H9 (cell line): ENCODE data around the gene ATP2A1. TPM values are rescaled to one million over a fixed set of nuclear protein-coding genes. Genes with fewer than 3 reads are reported as not detected.

Source experiments
- DNase-seq: peaks from one replicate; pipeline ENCODE4 v3.0.0-alpha.2; 2017
- H2AFZ ChIP-seq: one replicate; pipeline ENCODE4 v1.6.1; 2013; ENCODE audit warnings: mild to moderate bottlenecking, low read length, control low read depth, moderate library complexity
- H2AK5ac ChIP-seq: 2 replicates; pipeline ENCODE4 v1.6.1; 2013; ENCODE audit warnings: low read length, control low read depth, mixed read lengths; ENCODE audit not compliant: insufficient read length
- H2BK120ac ChIP-seq: one replicate; pipeline ENCODE4 v1.6.1; 2013; ENCODE audit warnings: low read depth, mild to moderate bottlenecking, low read length, control low read depth, inconsistent platforms; ENCODE audit not compliant: poor library complexity, severe bottlenecking
- H2BK12ac ChIP-seq: 2 replicates; pipeline ENCODE4 v1.6.1; 2013; ENCODE audit warnings: low read length, control low read depth, mixed read lengths, low read depth; ENCODE audit not compliant: insufficient read length
- H2BK15ac ChIP-seq: 2 replicates; pipeline ENCODE4 v1.6.1; 2013; ENCODE audit warnings: low read depth, low read length, control low read depth
- H2BK20ac ChIP-seq: one replicate; pipeline ENCODE4 v1.6.1; 2013; ENCODE audit warnings: low read depth, mild to moderate bottlenecking, low read length, control low read depth, inconsistent platforms; ENCODE audit not compliant: poor library complexity, severe bottlenecking
- H2BK5ac ChIP-seq: 2 replicates; pipeline ENCODE4 v1.6.1; 2013; ENCODE audit warnings: low read length, control low read depth, mixed read lengths; ENCODE audit not compliant: insufficient read length
- H3K14ac ChIP-seq: 2 replicates; pipeline ENCODE4 v1.6.1; 2013; ENCODE audit warnings: low read length, control low read depth; ENCODE audit not compliant: insufficient read depth
- H3K18ac ChIP-seq: 2 replicates; pipeline ENCODE4 v1.6.1; 2013; ENCODE audit warnings: low read depth, mild to moderate bottlenecking, mixed read lengths, low read length, control low read depth; ENCODE audit not compliant: insufficient read length
- H3K23ac ChIP-seq: 2 replicates; pipeline ENCODE4 v1.6.1; 2013; ENCODE audit warnings: low read length, control low read depth, mixed read lengths, low read depth; ENCODE audit not compliant: insufficient read length
- H3K23me2 ChIP-seq: 2 replicates; pipeline ENCODE4 v1.6.1; 2013; ENCODE audit warnings: low read depth, mild to moderate bottlenecking, mixed read lengths, low read length, control low read depth; ENCODE audit not compliant: insufficient read length, poor library complexity, severe bottlenecking
- H3K27ac ChIP-seq: 2 replicates; pipeline ENCODE4 v1.5.1; 2013; ENCODE audit warnings: low read length, control low read depth, mixed read lengths, low read depth; ENCODE audit not compliant: insufficient read length
- H3K27me3 ChIP-seq: 2 replicates; pipeline ENCODE4 v1.6.1; 2013; ENCODE audit warnings: low read length, control low read depth, inconsistent platforms; ENCODE audit not compliant: insufficient read depth
- H3K4ac ChIP-seq: 2 replicates; pipeline ENCODE4 v1.6.1; 2013; ENCODE audit warnings: low read depth, mild to moderate bottlenecking, control low read depth, inconsistent platforms, low read length, moderate library complexity
- H3K4me1 ChIP-seq: 2 replicates; pipeline ENCODE4 v1.6.1; 2013; ENCODE audit warnings: low read length, control low read depth, inconsistent platforms; ENCODE audit not compliant: insufficient read depth
- H3K4me2 ChIP-seq: 2 replicates; pipeline ENCODE4 v1.6.1; 2013; ENCODE audit warnings: low read length, control low read depth, mixed read lengths; ENCODE audit not compliant: insufficient read length, insufficient read depth
- H3K56ac ChIP-seq: 2 replicates; pipeline ENCODE4 v1.6.1; 2013; ENCODE audit warnings: low read depth, mild to moderate bottlenecking, mixed read lengths, low read length, control low read depth; ENCODE audit not compliant: insufficient read length
- H3K79me1 ChIP-seq: 2 replicates; pipeline ENCODE4 v1.6.1; 2013; ENCODE audit warnings: low read depth, mild to moderate bottlenecking, moderate library complexity, low read length, control low read depth, inconsistent platforms; ENCODE audit not compliant: insufficient read depth, poor library complexity, severe bottlenecking
- H3K79me2 ChIP-seq: 2 replicates; pipeline ENCODE4 v1.6.1; 2013; ENCODE audit warnings: low read length, control low read depth, inconsistent platforms; ENCODE audit not compliant: insufficient read depth
- H3K9ac ChIP-seq: 2 replicates; pipeline ENCODE4 v1.6.1; 2013; ENCODE audit warnings: low read length, control low read depth, mixed read lengths; ENCODE audit not compliant: insufficient read length; ENCODE audit errors: extremely low read depth
- H3K9me3 ChIP-seq: one replicate; pipeline ENCODE4 v1.6.1; 2013; ENCODE audit warnings: low read depth, low read length, inconsistent platforms; ENCODE audit not compliant: control insufficient read depth
- H3T11ph ChIP-seq: one replicate; pipeline ENCODE4 v1.6.1; 2013; ENCODE audit warnings: mild to moderate bottlenecking, low read length, control low read depth, inconsistent platforms
- H4K20me1 ChIP-seq: one replicate; pipeline ENCODE4 v1.6.1; 2013; ENCODE audit not compliant: control insufficient read depth, insufficient read length, insufficient read depth
- H4K5ac ChIP-seq: 2 replicates; pipeline ENCODE4 v1.6.1; 2013; ENCODE audit warnings: low read depth, mild to moderate bottlenecking, mixed read lengths, low read length, control low read depth; ENCODE audit not compliant: insufficient read length
- H4K8ac ChIP-seq: replicated peaks from 2 replicates; pipeline ENCODE4 v1.6.1; 2013; ENCODE audit warnings: low read length, control low read depth, mixed read lengths, low read depth; ENCODE audit not compliant: insufficient read length
- H4K91ac ChIP-seq: 2 replicates; pipeline ENCODE4 v1.6.1; 2013; ENCODE audit warnings: low read depth, mild to moderate bottlenecking, moderate library complexity, mixed read lengths, low read length, control low read depth; ENCODE audit not compliant: insufficient read length
- H3K27ac Mint-ChIP-seq, 3 experiments: 2 replicates in 2 of 3; 3 replicates in 1 of 3; pipeline ENCODE4 v1.8.0; 2020 to 2021; ENCODE audit warnings: mixed read lengths in 3 of 3, mild to moderate bottlenecking in 1 of 3, moderate library complexity in 1 of 3
- H3K27me3 Mint-ChIP-seq: 2 replicates; pipeline ENCODE4 v1.8.0; 2021; ENCODE audit warnings: low read depth, mild to moderate bottlenecking, moderate library complexity, mixed read lengths
- H3K36me3 Mint-ChIP-seq, 3 experiments: 2 replicates in 2 of 3; 3 replicates in 1 of 3; pipeline ENCODE4 v1.8.0; 2020 to 2021; ENCODE audit warnings: low read depth in 3 of 3, mixed read lengths in 3 of 3; ENCODE audit not compliant: insufficient read depth in 1 of 3
- H3K4me1 Mint-ChIP-seq, 2 experiments: 2 replicates each; pipeline ENCODE4 v1.8.0; 2020; ENCODE audit warnings: mixed read lengths in 2 of 2
- H3K4me3 Mint-ChIP-seq, 2 experiments: 2 replicates in 1 of 2; 3 replicates in 1 of 2; pipeline ENCODE4 v1.8.0; 2020 to 2021; ENCODE audit warnings: mild to moderate bottlenecking in 2 of 2, mixed read lengths in 2 of 2, moderate library complexity in 1 of 2
- H3K9me3 Mint-ChIP-seq, 2 experiments: 2 replicates in 1 of 2; 3 replicates in 1 of 2; pipeline ENCODE4 v1.8.0; 2020; ENCODE audit warnings: mild to moderate bottlenecking in 2 of 2, mixed read lengths in 2 of 2, moderate library complexity in 1 of 2
- CTCF ChIP-seq: fragments of 200-600 bp; sonication (generic); conservative IDR thresholded peaks from 3 replicates; pipeline ENCODE4 v1.8.0; 2021; ENCODE audit warnings: antibody characterized with exemption, mild to moderate bottlenecking
- WGBS: extraction: QIAGEN DNeasy Blood & Tissue Kit; methylation state at CpG from one replicate; pipeline ENCODE4 v1.1.7; 2013; ENCODE audit warnings: missing lambda C conversion rate, low lambda C conversion rate, mixed read lengths; ENCODE audit not compliant: insufficient read length; ENCODE audit errors: extremely low coverage; 5-methylcytosine and 5-hydroxymethylcytosine counted together
- total RNA-seq: library from RNA; stranded (reverse); gene quantifications from 2 replicates; pipeline ENCODE4 v1.2.1, GENCODE V29; 2021

Gene ATP2A1
- total RNA-seq, 1 experiment from 2014 or later, result 4.6 TPM

GRCh38 chr16:28893291-28893690 is 15.0 kb downstream of the ATP2A1 start:
- Mint-ChIP-seq H3K27ac (no peak overlapping the region), H3K36me3 (peaks cover 0 to 2% (median 0%) of the 10 kb centered on the region in 3 experiments; a peak in 1 of 7 replicates), H3K4me1 (no peaks in the 10 kb centered on the region), H3K27me3 (no peaks in the 10 kb centered on the region), H3K4me3 (no peak overlapping the region), H3K9me3 (no peaks in the 10 kb centered on the region)
- no peak overlapping the region for H2BK5ac ChIP-seq
- H3K56ac ChIP-seq, result no peak overlapping the region
- H2AFZ ChIP-seq, result no peak overlapping the region
- H3K79me2 ChIP-seq, result no peaks in the 10 kb centered on the region
- no peak overlapping the region for H3K27ac ChIP-seq
- no peak overlapping the region for H4K8ac ChIP-seq
- H4K20me1 ChIP-seq, result no peaks in the 10 kb centered on the region
- H3K79me1 ChIP-seq, result no peaks in the 10 kb centered on the region
- no peak overlapping the region for H3K4me2 ChIP-seq
- no peak overlapping the region for H4K91ac ChIP-seq
- H3K23me2 ChIP-seq, result no peaks in the 10 kb centered on the region
- no peak for DNase-seq
- H2AK5ac ChIP-seq, result no peak overlapping the region
- no peak overlapping the region for H4K5ac ChIP-seq
- no peaks in the 10 kb centered on the region for H3K9me3 ChIP-seq
- no peak overlapping the region for H3K9ac ChIP-seq
- no peak overlapping the region for H3K4ac ChIP-seq
- H2BK120ac ChIP-seq, result no peak overlapping the region
- no CpG with 5 or more reads among the region's 4 CpGs for WGBS
- no peak overlapping the region for H2BK12ac ChIP-seq
- no peak overlapping the region for H3K18ac ChIP-seq
- no peak overlapping the region for H3T11ph ChIP-seq
- H3K4me1 ChIP-seq, result no peaks in the 10 kb centered on the region
- no peak overlapping the region for H3K23ac ChIP-seq
- H3K27me3 ChIP-seq, result no peaks in the 10 kb centered on the region
- H2BK15ac ChIP-seq, result no peak overlapping the region
- no peak overlapping the region for H2BK20ac ChIP-seq
- no peak overlapping the region for H3K14ac ChIP-seq
- no peak for TF ChIP-seq CTCF
